ENCODE results near the gene SLC25A18. TPM values are rescaled to one million over a fixed set of nuclear protein-coding genes. Genes with fewer than 3 reads are reported as not detected.

Gene SLC25A18
- total and polyA plus RNA-seq, 2 of the 4 experiments (the other 2 are of a cell fraction): 0.05 TPM; not detected in 1

GRCh38 chr22:17592201-17592600 is 28.9 kb downstream of the SLC25A18 start:
- Histone ChIP-seq H4K91ac (ENCODE audit: insufficient read depth, low read depth, low read length) (no peak overlapping the region), H4K20me1 (ENCODE audit: insufficient read depth, low read length) (no peaks in the 10 kb centered on the region), H3K56ac (ENCODE audit: extremely low read depth, insufficient read depth, low read length) (no peak overlapping the region), H3K36me3 (ENCODE audit: control insufficient read depth, insufficient read depth, low read length) (peaks cover 49% of the 10 kb centered on the region), H3K4me1 (ENCODE audit: control insufficient read depth, insufficient read depth, low read length) (no peaks in the 10 kb centered on the region), H3K4me2 (ENCODE audit: low read depth, low read length) (no peak overlapping the region), H3K9me1 (ENCODE audit: insufficient read depth, low read length) (no peaks in the 10 kb centered on the region), H3K18ac (ENCODE audit: low read depth, low read length) (no peak overlapping the region), H3K27ac (ENCODE audit: insufficient read depth, low read length) (no peak overlapping the region), H2BK15ac (ENCODE audit: low read depth, low read length) (no peak overlapping the region), H2BK120ac (ENCODE audit: low read depth, low read length) (no peak overlapping the region), H2BK5ac (ENCODE audit: low read depth, low read length, poor library complexity, severe bottlenecking) (no peak overlapping the region), H3K23ac (ENCODE audit: low read depth, low read length) (no peak overlapping the region), H3K9ac (ENCODE audit: low read depth, low read length) (no peak overlapping the region), H3K4ac (ENCODE audit: low read depth, low read length) (no peak overlapping the region), H2AK5ac (ENCODE audit: low read depth, low read length) (no peak overlapping the region), H3K27me3 (ENCODE audit: control insufficient read depth, insufficient read depth, low read length) (no peaks in the 10 kb centered on the region), H3K9me3 (ENCODE audit: control insufficient read depth, insufficient read depth, low read length) (no peaks in the 10 kb centered on the region), H4K8ac (ENCODE audit: low read depth in 2 of 2, low read length in 2 of 2) (no peak overlapping the region), H2AK9ac (replicated peaks; ENCODE audit: low read depth, low read length, poor library complexity) (no peak overlapping the region), H2AFZ (replicated peaks; ENCODE audit: low read length, poor library complexity) (no peak overlapping the region), H3K14ac (replicated peaks; ENCODE audit: low read depth, low read length) (no peak overlapping the region), H3K4me3 (ENCODE audit: insufficient read depth, low read depth, low read length) (no peak overlapping the region), H3K79me1 (ENCODE audit: low read depth in 1 of 2, low read length in 2 of 2) (peaks cover 0 to 4% of the 10 kb centered on the region in 2 experiments; a peak in 1 of 4 replicates), H4K5ac (ENCODE audit: low read depth, low read length) (no peak overlapping the region), H2BK20ac (ENCODE audit: low read depth, low read length) (no peak overlapping the region)
- ChIA-PET CTCF (no interaction called here), POLR2A (ENCODE audit: unreplicated experiment) (no interaction called here)
- in situ Hi-C loops (cut with MboI; ENCODE audit: low sequenced_read_pairs): no loop called here
- DNase-seq: no peak
- dilution Hi-C loops (cut with HindIII; ENCODE audit: low sequenced_read_pairs, unreplicated experiment): no loop called here
- BruUV-seq (replicated peaks): TSS peak; percentile 93
- no peak for ATAC-seq (ENCODE audit: low read depth)
- intact Hi-C loops (cut with micrococcal nuclease): no loop called here
- WGBS, 2 experiments (ENCODE audit: extremely low coverage in 2 of 2, insufficient read length in 1 of 2): no CpG with 5 or more reads among the region's 5 CpGs
- no peak for TF ChIP-seq NFE2L2 (IDR thresholded peaks at IDR 0.05; ENCODE audit: low read depth, low read length)

All from IMR-90 (cell line).